SK-N-SH (cell line): ENCODE measurements around the gene ZNF365. TPM values are rescaled to one million over a fixed set of nuclear protein-coding genes. Genes with fewer than 3 reads are reported as not detected.
"Not testable (repeated sequence)": the region's sequence is repeated elsewhere in the genome, so short reads cannot be mapped to it uniquely, and the experiment has no call there.

Experiments
- CTCF ChIA-PET: fragments of 300-600, 350-600 bp; formaldehyde crosslinking; extraction: SDS; loops from one replicate; lab custom pipeline; 2021; lab: Yijun Ruan, JAX
- POLR2A ChIA-PET: fragments of 350-600 bp; sonication (Branson Sonifier 250); formaldehyde crosslinking; extraction: SDS; loops from one replicate; lab custom pipeline; 2020; ENCODE audit warnings: antibody characterized with exemption, inconsistent platforms; lab: Yijun Ruan, JAX
- DNase-seq: peaks from one replicate; pipeline ENCODE4 v3.0.0; 2012
- H2AFZ ChIP-seq: fragments of 200-600 bp; sonication (generic); 2 replicates; pipeline ENCODE4 v1.8.1; 2016; ENCODE audit warnings: antibody characterized with exemption, mild to moderate bottlenecking, low read depth
- H3F3A ChIP-seq: fragments of 200-600 bp; sonication (generic); replicated peaks from 2 replicates; pipeline ENCODE3; 2016; ENCODE audit warnings: antibody characterized with exemption, mild to moderate bottlenecking; ENCODE audit not compliant: insufficient read depth
- H3K27ac ChIP-seq, 2 experiments: fragments of 200-500 bp in 1 of 2; fragments of 200-600 bp in 1 of 2; sonication (Bioruptor generic) in 1 of 2; sonication (generic), shearing (Covaris generic) in 1 of 2; 2 replicates each; pipeline versions ENCODE4 v1.5.1 to v1.6.1; 2014 to 2016; ENCODE audit warnings: low read depth in 2 of 2, inconsistent platforms in 1 of 2, low read length in 1 of 2, mild to moderate bottlenecking in 1 of 2, mixed read lengths in 1 of 2
- H3K27me3 ChIP-seq: fragments of 200-600 bp; sonication (generic), shearing (Covaris generic); 2 replicates; pipeline ENCODE4 v1.6.1; 2016; ENCODE audit warnings: mixed run types; ENCODE audit not compliant: insufficient read depth
- H3K36me3 ChIP-seq, 2 experiments: fragments of 200-500 bp in 1 of 2; fragments of 200-600 bp in 1 of 2; sonication (Bioruptor generic) in 1 of 2; sonication (generic) in 1 of 2; replicated peaks in 1 of 2; 2 replicates each; pipeline versions ENCODE3 to v1.5.1; 2014 to 2016; ENCODE audit warnings: low read length in 1 of 2, mild to moderate bottlenecking in 1 of 2; ENCODE audit not compliant: insufficient read depth in 2 of 2, control insufficient read depth in 1 of 2
- H3K4me1 ChIP-seq, 2 experiments: fragments of 200-500 bp in 1 of 2; fragments of 200-600 bp in 1 of 2; sonication (Bioruptor generic) in 1 of 2; sonication (generic), shearing (Covaris generic) in 1 of 2; 2 replicates each; pipeline versions ENCODE4 v1.5.1 to v1.6.1; 2014 to 2016; ENCODE audit warnings: low read depth in 1 of 2, low read length in 1 of 2, mixed run types in 1 of 2; ENCODE audit not compliant: insufficient read depth in 2 of 2, control insufficient read depth in 1 of 2
- H3K4me2 ChIP-seq: fragments of 200-600 bp; sonication (generic), shearing (Covaris generic); 2 replicates; pipeline ENCODE4 v1.6.1; 2017; ENCODE audit warnings: mixed run types
- H3K4me3 ChIP-seq, 2 experiments: fragments of 200-500 bp in 1 of 2; fragments of 200-600 bp in 1 of 2; sonication (Bioruptor generic) in 1 of 2; sonication (generic), shearing (Covaris generic) in 1 of 2; 2 replicates each; pipeline versions ENCODE4 v1.5.1 to v1.8.1; 2014 to 2016; ENCODE audit warnings: low read depth in 2 of 2, inconsistent platforms in 1 of 2, low read length in 1 of 2, mild to moderate bottlenecking in 1 of 2, mixed read lengths in 1 of 2, moderate library complexity in 1 of 2
- H3K79me2 ChIP-seq: fragments of 200-600 bp; sonication (generic); 2 replicates; pipeline ENCODE4 v1.8.1; 2017; ENCODE audit warnings: mild to moderate bottlenecking; ENCODE audit not compliant: insufficient read depth
- H3K9ac ChIP-seq: fragments of 200-600 bp; sonication (generic); 2 replicates; pipeline ENCODE4 v1.6.1; 2017; ENCODE audit warnings: mixed run types
- H3K9me2 ChIP-seq: fragments of 200-600 bp; sonication (generic); 2 replicates; pipeline ENCODE4 v1.6.1; 2017; ENCODE audit warnings: mixed run types
- H3K9me3 ChIP-seq: fragments of 200-600 bp; sonication (generic); 2 replicates; pipeline ENCODE4 v1.6.1; 2017; ENCODE audit warnings: mixed run types, mild to moderate bottlenecking, moderate library complexity
- H4K20me1 ChIP-seq: fragments of 200-600 bp; sonication (generic); 2 replicates; pipeline ENCODE4 v1.6.1; 2017; ENCODE audit warnings: mild to moderate bottlenecking, mixed run types; ENCODE audit not compliant: insufficient read depth
- CHD2 ChIP-seq: fragments of 150-350 bp; IDR thresholded peaks from 2 replicates; pipeline ENCODE4 v1.6.1; 2018; ENCODE audit warnings: low read length; ENCODE audit not compliant: partially characterized antibody
- ELF1 ChIP-seq: IDR thresholded peaks from 2 replicates; pipeline ENCODE4 v1.4.0; 2012
- EP300 ChIP-seq, 2 experiments: IDR thresholded peaks; 2 replicates each; pipeline versions ENCODE4 v1.4.0 to v1.6.1; 2012; ENCODE audit warnings: borderline replicate concordance in 1 of 2, low read depth in 1 of 2, low read length in 1 of 2
- EZH2phosphoT487 ChIP-seq: fragments of 200-600 bp; sonication (generic); IDR thresholded peaks from 2 replicates; pipeline ENCODE4 v1.6.1; 2017; ENCODE audit warnings: low read depth, mixed run types, mild to moderate bottlenecking, antibody characterized with exemption, moderate library complexity, borderline replicate concordance
- FOSL2 ChIP-seq: IDR thresholded peaks from 2 replicates; pipeline ENCODE4 v1.4.0; 2012; ENCODE audit warnings: low read depth, mild to moderate bottlenecking, moderate library complexity, borderline replicate concordance
- FOXM1 ChIP-seq: IDR thresholded peaks from 2 replicates; pipeline ENCODE4 v1.4.0; 2012; ENCODE audit warnings: low read depth, mild to moderate bottlenecking
- MEF2A ChIP-seq: IDR thresholded peaks from 2 replicates; pipeline ENCODE4 v1.4.0; 2012; ENCODE audit warnings: low read depth, borderline replicate concordance
- MXI1 ChIP-seq: IDR thresholded peaks from 2 replicates; pipeline ENCODE4 v1.6.1; 2012; ENCODE audit warnings: mild to moderate bottlenecking, low read depth, low read length, improper control_type of control experiment
- NFIC ChIP-seq: IDR thresholded peaks from 2 replicates; pipeline ENCODE4 v1.4.0; 2012; ENCODE audit warnings: borderline replicate concordance
- NRF1 ChIP-seq: IDR thresholded peaks from 2 replicates; pipeline ENCODE4 v1.6.1; 2012; ENCODE audit warnings: low read depth, mild to moderate bottlenecking, low read length
- POLR2AphosphoS5 ChIP-seq: IDR thresholded peaks from 2 replicates; pipeline ENCODE4 v1.6.1; 2012; ENCODE audit warnings: low read depth, low read length
- RAD21 ChIP-seq: IDR thresholded peaks from 2 replicates; pipeline ENCODE4 v1.6.1; 2012; ENCODE audit warnings: mild to moderate bottlenecking, low read length
- RCOR1 ChIP-seq: fragments of 150-350 bp; IDR thresholded peaks from 2 replicates; pipeline ENCODE4 v1.6.1; 2017; ENCODE audit warnings: antibody characterized with exemption, low read length
- RXRA ChIP-seq: IDR thresholded peaks from 2 replicates; pipeline ENCODE4 v1.4.0; 2012; ENCODE audit warnings: low read depth, mild to moderate bottlenecking, borderline replicate concordance
- SIN3A ChIP-seq: IDR thresholded peaks from 2 replicates; pipeline ENCODE4 v1.6.1; 2012; ENCODE audit warnings: low read depth, mild to moderate bottlenecking, low read length, moderate library complexity, borderline replicate concordance
- SMC3 ChIP-seq: IDR thresholded peaks from 2 replicates; pipeline ENCODE4 v1.6.1; 2012; ENCODE audit warnings: low read depth, low read length, improper control_type of control experiment
- TAF1 ChIP-seq: IDR thresholded peaks from 2 replicates; pipeline ENCODE4 v1.6.1; 2012; ENCODE audit warnings: low read depth, mild to moderate bottlenecking, low read length, moderate library complexity, borderline replicate concordance
- TEAD4 ChIP-seq: IDR thresholded peaks from 2 replicates; pipeline ENCODE4 v1.4.0; 2012; ENCODE audit warnings: mild to moderate bottlenecking, borderline replicate concordance; ENCODE audit not compliant: insufficient read depth
- USF1 ChIP-seq: IDR thresholded peaks from 2 replicates; pipeline ENCODE4 v1.4.0; 2012; ENCODE audit warnings: low read depth, borderline replicate concordance
- USF2 ChIP-seq: fragments of 150-350 bp; IDR thresholded peaks from 2 replicates; pipeline ENCODE4 v1.6.1; 2017; ENCODE audit warnings: antibody characterized with exemption, low read length, low read depth, borderline replicate concordance
- YY1 ChIP-seq: IDR thresholded peaks from 2 replicates; pipeline ENCODE4 v1.4.0; 2012; ENCODE audit warnings: low read depth, mild to moderate bottlenecking
- WGBS: methylation state at CpG from one replicate; pipeline ENCODE4 v1.1.6; 2017; ENCODE audit warnings: low lambda C conversion rate; 5-methylcytosine and 5-hydroxymethylcytosine counted together
- polyA plus RNA-seq, 3 experiments: library from polyadenylated mRNA; depleted of rRNA; stranded (reverse); fragments of >200 nt; gene quantifications; 2 replicates each; pipeline ENCODE4 v1.2.3, GENCODE V29; 2012
- TF ChIP-seq, protein P1 (sequence below): fragments of 150-350 bp; IDR thresholded peaks from 2 replicates; pipeline ENCODE4 v1.6.1; 2016; ENCODE audit warnings: mild to moderate bottlenecking, low read depth, low read length

Gene ZNF365
- polyA plus RNA-seq, 1 of the 3 experiments (the other 2 are of a cell fraction), result 4.5 TPM

DNA sequence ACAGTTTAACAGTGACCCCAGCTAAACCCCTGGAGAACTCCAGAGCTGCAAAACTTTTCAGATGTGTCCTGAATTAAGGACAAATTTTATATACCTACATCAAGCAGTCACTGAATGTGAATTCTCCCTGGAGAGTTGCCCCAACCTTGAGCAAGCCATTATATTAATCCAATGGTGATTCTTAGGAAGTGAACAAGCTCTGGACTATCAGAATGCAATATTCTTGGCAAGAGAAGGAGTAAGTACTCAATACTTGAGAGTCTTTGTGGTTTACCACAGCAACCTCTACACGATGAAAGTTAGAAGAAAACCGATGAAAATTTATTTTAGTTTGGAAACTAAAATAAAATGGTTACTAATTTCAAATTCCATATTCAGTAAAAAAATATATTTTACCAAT lies 19.3 kb upstream of the ZNF365 start:
- H3K79me2 ChIP-seq, result no peaks in the 10 kb centered on the region
- no peak overlapping the region for H3K4me2 ChIP-seq
- no peak overlapping the region for H3K4me3 ChIP-seq
- H4K20me1 ChIP-seq, result no peaks in the 10 kb centered on the region
- no peaks in the 10 kb centered on the region for H3K9me3 ChIP-seq
- no peaks in the 10 kb centered on the region for H3K36me3 ChIP-seq
- H3K27me3 ChIP-seq, result no peaks in the 10 kb centered on the region
- ChIA-PET CTCF (no interaction called here), POLR2A (no interaction called here)
- no peak overlapping the region for H3K9ac ChIP-seq
- TF ChIP-seq CHD2 (no peak), RCOR1 (no peak), YY1 (no peak), FOXM1 (no peak), SIN3A (no peak), EP300 (IDR thresholded peaks at IDR 0.05; ENCODE audit: borderline replicate concordance in 1 of 2, low read depth in 1 of 2, low read length in 1 of 2) (no peak)
- no peak overlapping the region for H3K27ac ChIP-seq
- 34% methylated on average over 2 of the region's 2 CpGs for WGBS
- no peak overlapping the region for H2AFZ ChIP-seq
- H3K4me1 ChIP-seq, result no peaks in the 10 kb centered on the region
- DNase-seq, result no peak
- H3K9me2 ChIP-seq, result no peaks in the 10 kb centered on the region
- H3F3A ChIP-seq, result no peaks in the 10 kb centered on the region

GRCh38 chr10:62356447-62356846 lies 17.7 kb upstream of the ZNF365 start:
- TF ChIP-seq TAF1, result no peak
- TF ChIP-seq, protein P1, sequence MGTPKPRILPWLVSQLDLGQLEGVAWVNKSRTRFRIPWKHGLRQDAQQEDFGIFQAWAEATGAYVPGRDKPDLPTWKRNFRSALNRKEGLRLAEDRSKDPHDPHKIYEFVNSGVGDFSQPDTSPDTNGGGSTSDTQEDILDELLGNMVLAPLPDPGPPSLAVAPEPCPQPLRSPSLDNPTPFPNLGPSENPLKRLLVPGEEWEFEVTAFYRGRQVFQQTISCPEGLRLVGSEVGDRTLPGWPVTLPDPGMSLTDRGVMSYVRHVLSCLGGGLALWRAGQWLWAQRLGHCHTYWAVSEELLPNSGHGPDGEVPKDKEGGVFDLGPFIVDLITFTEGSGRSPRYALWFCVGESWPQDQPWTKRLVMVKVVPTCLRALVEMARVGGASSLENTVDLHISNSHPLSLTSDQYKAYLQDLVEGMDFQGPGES, result no peak
- TF ChIP-seq ELF1, result no peak
- TF ChIP-seq SMC3, result no peak
- TF ChIP-seq FOSL2, result no peak
- no peak for TF ChIP-seq MXI1
- no peak for TF ChIP-seq RCOR1
- no peak for TF ChIP-seq CHD2
- no peak for TF ChIP-seq EZH2phosphoT487
- TF ChIP-seq YY1, result no peak
- no peak for TF ChIP-seq RAD21
- TF ChIP-seq MEF2A, result no peak
- no peak for TF ChIP-seq USF1
- no peak for TF ChIP-seq NFIC
- no peak for TF ChIP-seq RXRA
- TF ChIP-seq NRF1, result no peak
- TF ChIP-seq TEAD4, result no peak
- no peak for TF ChIP-seq POLR2AphosphoS5
- TF ChIP-seq FOXM1, result no peak
- no peak for TF ChIP-seq USF2
- WGBS, result 91% methylated on average over 2 of the region's 2 CpGs

DNA sequence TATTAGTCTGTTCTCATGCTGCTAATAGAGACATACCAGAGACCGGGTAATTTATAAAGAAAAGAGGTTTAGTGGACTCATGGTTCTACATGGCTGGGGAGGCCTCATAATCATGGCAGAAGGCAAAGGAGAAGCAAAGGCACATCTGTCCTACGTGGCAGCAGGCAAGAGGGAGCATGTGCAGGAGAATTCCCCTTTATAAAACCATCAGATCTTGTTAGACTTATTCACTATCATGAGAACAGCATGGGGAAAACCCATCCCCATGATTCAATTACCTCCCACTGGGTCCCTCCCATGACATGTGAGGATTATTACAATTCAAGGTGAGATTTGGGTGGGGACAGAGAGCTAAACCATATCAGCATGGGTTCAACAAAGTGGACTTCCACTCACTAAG lies 16.0 kb upstream of the ZNF365 start:
- 43% methylated on average over 2 of the region's 2 CpGs for WGBS

More at GRCh38 chr10:62356447-62356846, 17.7 kb upstream of the ZNF365 start:
- Histone ChIP-seq H4K20me1 (no peaks in the 10 kb centered on the region), H2AFZ (no peak overlapping the region), H3K9me3 (no peaks in the 10 kb centered on the region), H3K79me2 (no peaks in the 10 kb centered on the region), H3K9me2 (no peaks in the 10 kb centered on the region), H3K4me1 (no peaks in the 10 kb centered on the region), H3K4me3 (no peak overlapping the region), H3K27ac (no peak overlapping the region), H3F3A (no peaks in the 10 kb centered on the region), H3K9ac (no peak overlapping the region), H3K27me3 (no peaks in the 10 kb centered on the region), H3K4me2 (no peak overlapping the region), H3K36me3 (no peaks in the 10 kb centered on the region)
- ChIA-PET POLR2A (no interaction called here), CTCF (no interaction called here)
- no peak for DNase-seq

More for the DNA sequence above, 16.0 kb upstream of the ZNF365 start:
- H3K36me3 ChIP-seq, H3K4me2 ChIP-seq, H4K20me1 ChIP-seq, H3K27ac ChIP-seq, POLR2A ChIA-PET, H3K9ac ChIP-seq, DNase-seq, H2AFZ ChIP-seq, H3K9me2 ChIP-seq, H3K4me3 ChIP-seq, H3F3A ChIP-seq, H3K27me3 ChIP-seq, H3K9me3 ChIP-seq, H3K79me2 ChIP-seq, H3K4me1 ChIP-seq: not testable (repeated sequence)
- CTCF ChIA-PET, result interaction anchor here (0.9 kb wide), 1 partner anchor 11 kb away, joined by 3 read pairs; no protein-coding TSS in a partner anchor
